DMS53 treated with DMSO at 0.1 percent for 48 hours (cell line): ENCODE data around the gene SEMA5A.

Source experiments
- DNase-seq: peaks from one replicate; lab custom pipeline; 2025; ENCODE audit not compliant: unreplicated experiment; lab: John Stamatoyannopoulos, UW

Gene SEMA5A

DNA sequence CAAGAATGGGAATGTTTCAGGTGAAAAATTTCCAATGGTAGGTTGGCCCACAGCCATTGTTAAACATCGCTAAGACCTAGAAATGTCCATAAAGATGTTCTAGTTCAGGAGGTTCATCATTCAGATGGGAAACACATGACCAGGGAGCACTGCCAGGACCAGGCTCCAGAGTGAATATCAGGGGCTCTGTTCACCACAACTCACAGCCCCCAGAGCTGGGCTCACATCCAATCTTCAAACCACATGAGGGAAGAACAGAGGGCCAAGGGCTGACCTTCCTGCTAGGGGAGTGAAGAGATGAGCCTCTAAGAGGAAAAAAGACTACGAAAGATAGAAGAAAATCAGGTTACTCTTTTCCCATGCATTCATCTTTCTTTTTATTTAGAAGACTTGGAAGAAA, 205.8 kb downstream of the SEMA5A start:
- DNase-seq, result no peak

GRCh38 chr5:9339206-9339818, 206.6 kb downstream of the SEMA5A start:
- peak; percentile 8 for DNase-seq

GRCh38 chr5:9338796-9339195, 207.1 kb downstream of the SEMA5A start:
- DNase-seq, result no peak

DNA sequence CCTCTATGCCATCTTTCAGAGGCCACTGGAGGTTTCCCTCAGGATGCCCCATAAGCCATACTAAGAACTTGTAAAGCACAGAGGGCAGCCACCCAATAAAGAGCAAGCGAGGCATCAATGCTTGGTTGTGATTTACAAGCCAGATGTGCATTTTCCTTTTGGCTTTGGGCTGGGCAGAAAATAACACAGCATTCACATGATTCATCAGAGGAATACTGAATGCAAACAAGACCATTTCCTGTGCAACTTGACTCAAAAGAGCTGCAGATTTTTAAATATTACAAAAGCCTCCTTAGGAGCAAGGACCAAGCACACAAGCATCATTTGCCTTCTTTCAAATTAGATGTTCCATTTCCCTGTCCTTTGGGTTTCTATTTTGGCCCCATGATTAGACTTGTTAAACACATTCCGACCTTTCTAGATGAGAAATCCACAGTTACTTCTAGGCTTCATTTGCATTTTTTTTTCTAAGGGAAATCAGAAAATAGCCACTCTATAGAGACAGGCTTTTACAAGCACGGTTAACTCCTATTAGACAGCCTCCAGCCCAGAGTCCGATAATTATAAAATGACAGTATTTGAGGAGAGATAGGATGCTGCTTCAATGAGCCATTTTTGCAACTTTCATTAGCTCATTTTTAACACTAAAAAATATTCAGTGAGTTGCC, 207.8 kb downstream of the SEMA5A start:
- DNase-seq, result no peak

DNA sequence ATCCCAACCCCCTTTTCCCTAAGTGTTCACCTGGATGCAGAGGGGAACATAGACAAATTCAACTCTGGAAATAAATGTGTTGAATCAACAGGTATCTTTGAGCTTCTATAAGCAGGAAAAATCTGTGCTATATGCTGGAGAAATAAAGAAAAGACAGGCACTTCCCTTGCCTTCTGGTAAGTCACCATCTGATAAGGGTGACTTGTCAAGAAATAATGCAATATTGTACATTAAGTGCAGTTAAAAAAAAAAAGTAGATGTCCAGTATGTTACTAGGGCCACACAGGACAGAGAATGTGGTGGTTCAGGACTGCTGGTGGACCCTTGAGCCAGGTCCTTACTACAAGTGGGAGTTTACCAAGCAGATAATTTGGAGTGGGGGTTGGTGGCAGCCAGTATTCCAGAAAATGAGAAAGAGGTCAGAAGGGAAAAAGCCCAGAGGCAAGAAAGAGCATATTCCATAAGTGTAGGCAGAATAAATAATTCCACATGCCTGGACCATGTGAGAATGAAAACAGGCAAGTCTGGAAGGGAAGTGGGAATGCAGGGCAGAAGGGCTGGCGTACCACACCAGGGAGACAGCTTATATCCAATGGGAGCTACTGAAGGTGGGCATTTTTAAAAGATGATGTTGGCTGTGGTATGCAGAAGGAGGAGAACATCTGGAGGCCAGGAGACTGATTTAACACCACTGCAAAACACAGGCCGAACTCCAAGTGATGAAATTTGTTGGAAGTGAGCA, 209.9 kb downstream of the SEMA5A start:
- no peak for DNase-seq

DNA sequence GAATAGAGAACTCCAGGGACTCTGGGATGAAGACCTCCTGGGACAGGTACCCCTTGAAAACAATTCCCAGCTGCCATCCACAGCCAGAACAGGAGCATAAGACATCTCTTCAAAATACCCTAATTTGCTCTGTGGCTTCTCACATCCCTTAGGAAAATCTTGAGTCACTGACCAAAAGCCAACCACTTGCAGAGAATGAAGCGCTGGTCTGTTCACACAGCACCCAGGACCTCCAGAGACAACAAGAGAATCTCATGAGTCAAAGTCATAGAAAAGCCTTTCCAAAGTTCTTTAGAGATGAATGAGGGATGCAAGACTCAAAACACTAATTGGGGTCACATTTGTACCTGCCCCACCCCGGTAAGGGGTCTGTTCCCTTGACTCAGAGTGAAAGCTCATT, 210.6 kb downstream of the SEMA5A start:
- no peak for DNase-seq

GRCh38 chr5:9332026-9332425, 213.8 kb downstream of the SEMA5A start:
- DNase-seq, result no peak

GRCh38 chr5:9331372-9331771, 214.5 kb downstream of the SEMA5A start:
- DNase-seq, result no peak

DNA sequence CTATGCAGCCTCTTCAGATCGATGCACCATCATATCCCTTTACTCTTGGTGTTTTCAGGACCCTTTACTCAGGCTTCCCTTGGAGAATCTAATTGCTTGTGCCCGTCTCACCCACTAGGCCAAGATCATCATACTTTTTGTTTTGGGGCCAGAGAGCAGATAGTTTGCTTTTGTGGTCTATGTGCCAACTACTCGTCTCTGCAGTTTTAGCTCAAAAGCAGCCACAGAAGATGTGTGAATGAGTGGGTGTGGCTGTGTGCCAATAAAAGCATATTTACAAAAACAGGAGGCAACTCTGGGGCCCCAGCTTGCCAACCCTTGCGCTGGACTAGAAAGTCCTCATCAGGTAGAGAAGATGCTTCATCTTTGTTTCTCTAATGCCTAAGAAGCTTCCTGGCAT, 216.8 kb downstream of the SEMA5A start:
- no peak for DNase-seq

DNA sequence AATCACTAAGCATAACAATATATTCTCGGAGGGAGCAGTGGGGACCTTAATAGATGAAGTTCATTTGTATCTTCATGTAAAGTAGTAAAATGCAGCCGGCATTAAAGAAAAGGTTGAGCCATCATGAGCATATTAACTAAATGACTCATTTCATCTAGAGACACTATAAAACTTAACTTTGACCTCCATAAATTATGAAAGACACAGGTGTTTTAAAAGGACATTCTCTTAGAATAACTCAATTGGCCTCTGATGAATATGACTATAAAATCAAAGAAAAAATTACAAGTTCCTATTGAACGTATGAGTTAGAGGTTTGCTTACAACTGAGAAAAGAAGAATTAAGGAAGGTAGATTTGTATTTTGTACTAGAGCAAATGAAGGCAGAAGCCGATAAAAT, 220.3 kb downstream of the SEMA5A start:
- no peak for DNase-seq

GRCh38 chr5:9324348-9325077, 221.4 kb downstream of the SEMA5A start:
- DNase-seq, result no peak

DNA sequence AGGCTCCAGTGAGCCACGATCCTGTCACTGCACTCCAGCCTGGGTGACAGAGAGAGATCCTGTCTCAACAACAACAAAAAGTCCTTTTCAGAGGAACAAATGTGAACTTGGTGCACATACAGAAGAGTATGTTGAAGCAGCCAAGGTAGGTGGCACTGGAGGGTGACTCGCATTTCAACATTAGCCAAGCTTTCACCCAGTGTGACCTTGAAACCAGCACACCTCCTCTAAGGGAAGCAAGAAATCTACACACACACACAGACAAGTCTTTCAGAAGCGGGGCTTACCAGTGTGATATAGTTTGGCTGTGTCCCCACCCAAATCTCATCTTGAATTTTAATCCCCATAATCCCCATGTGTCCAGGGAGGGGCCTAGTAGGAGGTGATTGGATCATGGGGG, 225.2 kb downstream of the SEMA5A start:
- DNase-seq, result no peak

- DNase-seq, result no peak
Measured at GRCh38 chr5:9318031-9318430, 227.8 kb downstream of the SEMA5A start.

GRCh38 chr5:9316733-9317132, 229.1 kb downstream of the SEMA5A start:
- no peak for DNase-seq

DNA sequence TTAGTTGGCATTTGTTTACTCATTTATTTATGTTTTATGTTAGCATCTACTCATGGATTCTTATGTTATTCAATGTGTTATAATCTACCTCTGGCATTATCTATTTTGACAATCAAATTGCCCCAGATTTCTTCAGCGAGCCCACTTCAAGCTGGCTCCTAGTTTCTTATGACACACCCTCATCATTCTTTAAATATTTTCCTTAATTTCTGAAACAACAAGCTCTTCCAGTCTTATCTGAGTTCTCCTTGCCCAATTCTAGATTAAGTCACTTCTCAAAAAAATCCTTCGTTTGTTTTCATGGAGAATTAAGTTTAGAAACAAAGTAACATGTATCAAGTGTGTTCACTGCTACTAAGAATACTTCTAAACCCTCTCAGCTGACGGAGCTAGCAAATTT, 229.8 kb downstream of the SEMA5A start:
- no peak for DNase-seq

DNA sequence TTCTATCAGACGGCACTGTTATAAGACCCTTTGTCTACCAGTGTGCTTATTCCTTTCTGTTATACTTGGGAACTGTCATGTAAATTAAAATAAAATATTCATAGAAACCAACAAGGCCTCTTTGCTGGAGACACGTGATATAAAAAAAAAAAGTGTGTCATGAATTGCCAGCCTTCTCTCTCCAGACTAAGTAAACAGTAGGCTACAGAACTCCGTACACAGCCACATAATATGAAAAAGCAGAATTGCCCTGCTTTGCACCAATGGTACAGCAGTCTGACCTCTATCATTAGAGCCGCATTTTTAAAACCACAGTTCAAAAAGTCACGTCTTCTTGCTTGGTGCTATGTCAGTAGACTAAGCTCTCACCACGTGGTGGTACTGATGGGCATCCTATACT, 231.3 kb downstream of the SEMA5A start:
- no peak for DNase-seq

GRCh38 chr5:9313751-9314150, 232.1 kb downstream of the SEMA5A start:
- no peak for DNase-seq

DNA sequence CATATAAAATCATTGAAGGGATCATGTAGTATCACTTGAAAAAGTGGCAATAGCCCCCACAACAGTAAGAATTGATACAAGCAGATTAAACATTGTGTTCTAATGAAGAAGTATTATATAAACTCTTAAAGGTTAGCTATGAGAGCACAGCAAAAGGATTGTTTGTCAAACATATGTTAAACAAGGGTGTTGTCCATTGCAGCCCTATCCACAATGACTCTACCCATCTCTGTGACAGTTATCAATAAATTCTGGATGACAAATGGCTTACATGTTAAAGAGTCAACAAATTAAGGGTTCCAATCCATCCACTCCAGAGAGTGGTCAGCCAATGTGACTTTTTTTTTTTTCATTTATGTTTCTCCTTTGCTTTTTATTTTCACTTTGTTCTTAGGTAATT, 238.7 kb downstream of the SEMA5A start:
- no peak for DNase-seq

DNA sequence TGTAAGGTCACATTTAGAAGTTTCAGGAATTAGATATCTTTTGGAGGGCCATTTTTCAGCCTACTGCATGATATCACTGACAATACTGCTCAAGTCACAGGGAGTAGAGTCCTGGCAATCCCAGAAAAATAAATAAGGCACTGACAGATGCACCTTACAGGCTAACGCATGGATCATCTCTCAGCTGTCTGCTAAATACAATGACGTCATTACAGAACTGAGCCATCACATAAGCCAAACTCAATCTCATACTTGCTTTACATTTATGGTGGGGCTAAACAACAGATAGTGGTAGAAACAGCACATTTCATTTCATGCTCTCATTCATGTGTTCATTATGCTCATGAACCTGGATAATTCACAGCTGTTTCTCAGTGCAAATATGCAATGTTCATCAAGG, 243.7 kb downstream of the SEMA5A start:
- DNase-seq, result no peak

DNA sequence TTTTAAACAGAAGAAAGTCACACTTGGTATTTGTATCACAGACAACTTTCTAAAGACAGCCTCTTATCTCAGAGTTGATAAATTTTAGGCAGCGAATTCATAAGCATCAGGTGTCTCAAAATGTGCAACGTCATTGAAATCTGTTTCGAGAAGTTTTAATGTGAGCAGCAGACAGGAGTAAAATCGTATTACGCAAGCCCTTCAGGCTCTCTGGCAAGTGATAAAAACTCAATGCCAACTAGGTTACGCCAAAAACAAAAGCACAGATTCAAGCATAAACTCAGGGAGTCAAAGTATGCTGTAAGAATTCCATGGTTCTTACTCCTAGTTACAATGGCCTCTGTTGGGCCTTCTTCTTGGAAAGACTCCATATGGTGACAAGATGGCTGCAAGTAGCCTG, 244.7 kb downstream of the SEMA5A start:
- no peak for DNase-seq

- DNase-seq, result no peak
Measured at GRCh38 chr5:9297134-9297533, 248.7 kb downstream of the SEMA5A start.

GRCh38 chr5:9295466-9295801, 250.4 kb downstream of the SEMA5A start:
- no peak for DNase-seq
